ENCODE results near the gene RAI1.
A peak's percentile ranks its signal among the peaks of the same experiment; 100 is the strongest.

The RAI1 gene

DNA sequence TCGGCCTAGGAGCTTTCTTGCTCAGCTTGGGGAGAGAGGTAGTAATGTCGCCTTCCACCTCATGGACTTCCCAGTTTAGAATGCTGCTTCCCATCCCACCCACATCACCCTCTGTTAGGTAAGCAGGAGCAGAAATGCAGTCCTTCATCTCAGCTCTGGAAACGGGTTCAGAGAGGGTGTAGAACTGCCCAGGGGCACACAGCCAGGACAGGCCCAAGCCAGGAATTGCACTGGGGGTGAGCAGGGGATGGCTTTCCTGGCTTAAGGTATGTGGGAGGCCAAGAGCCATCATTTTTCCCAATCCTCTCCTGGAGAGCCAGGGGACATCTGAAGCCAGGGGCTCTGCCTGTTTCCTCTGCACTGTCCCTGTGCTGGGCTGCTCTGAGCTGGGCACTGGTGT lies 33.6 kb downstream of the RAI1 start:
- DNase-seq (ENCODE audit: low read depth), result no peak

DNA sequence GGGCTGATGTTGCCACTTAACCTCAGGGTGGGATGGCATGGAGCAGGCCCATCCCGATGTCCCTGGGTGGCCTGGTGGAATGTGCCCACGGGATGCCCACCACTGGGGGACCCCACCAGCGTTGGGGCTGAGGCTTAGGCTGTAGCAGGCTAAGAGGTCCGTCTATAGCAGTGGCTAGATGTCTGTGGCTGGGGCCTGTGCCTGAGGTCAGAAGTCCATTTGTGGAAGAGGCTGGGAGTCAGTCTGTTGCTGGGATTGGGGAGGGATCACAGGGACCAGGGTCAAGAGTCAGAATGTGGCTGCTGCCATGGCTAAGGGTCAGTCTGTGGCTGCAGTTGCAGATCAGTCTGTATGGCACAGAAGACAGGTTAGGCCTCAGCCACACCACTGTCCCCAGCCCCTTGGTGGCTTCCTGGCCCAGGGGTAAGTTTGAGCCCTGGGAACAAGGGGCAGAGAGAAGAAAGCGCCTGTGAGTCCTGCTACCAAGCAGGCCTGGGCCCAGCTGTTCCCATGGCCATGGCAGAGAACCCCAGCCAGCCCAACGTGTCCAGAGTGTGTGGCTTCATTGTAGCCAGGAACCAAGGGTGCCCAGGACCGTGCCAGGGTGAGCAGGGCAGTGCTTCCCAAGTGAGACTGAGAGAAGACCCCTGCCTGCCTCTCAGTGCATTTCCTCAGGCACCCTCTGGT lies 35.7 kb downstream of the RAI1 start:
- DNase-seq (ENCODE audit: low read depth), result no peak

DNA sequence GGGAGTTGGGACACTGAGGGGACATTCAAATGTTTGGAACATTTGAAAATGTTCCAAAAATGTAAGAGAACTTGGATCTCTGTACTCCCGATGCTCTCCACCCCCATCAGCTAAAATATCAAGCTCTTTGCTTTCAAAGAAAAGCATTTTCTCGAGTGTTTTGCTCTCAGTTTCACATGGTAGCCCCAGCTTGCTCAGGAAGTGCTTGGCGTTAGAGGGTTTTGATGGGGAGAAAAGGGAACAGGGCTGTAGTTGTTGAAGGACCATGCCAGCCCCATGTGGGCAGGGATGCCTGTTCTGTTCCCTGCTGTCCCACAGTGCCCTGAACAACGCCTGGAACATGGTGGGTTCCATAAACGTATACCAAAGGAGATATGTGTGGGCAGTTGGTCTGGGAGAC lies 37.0 kb downstream of the RAI1 start:
- no peak for DNase-seq (ENCODE audit: low read depth)

DNA sequence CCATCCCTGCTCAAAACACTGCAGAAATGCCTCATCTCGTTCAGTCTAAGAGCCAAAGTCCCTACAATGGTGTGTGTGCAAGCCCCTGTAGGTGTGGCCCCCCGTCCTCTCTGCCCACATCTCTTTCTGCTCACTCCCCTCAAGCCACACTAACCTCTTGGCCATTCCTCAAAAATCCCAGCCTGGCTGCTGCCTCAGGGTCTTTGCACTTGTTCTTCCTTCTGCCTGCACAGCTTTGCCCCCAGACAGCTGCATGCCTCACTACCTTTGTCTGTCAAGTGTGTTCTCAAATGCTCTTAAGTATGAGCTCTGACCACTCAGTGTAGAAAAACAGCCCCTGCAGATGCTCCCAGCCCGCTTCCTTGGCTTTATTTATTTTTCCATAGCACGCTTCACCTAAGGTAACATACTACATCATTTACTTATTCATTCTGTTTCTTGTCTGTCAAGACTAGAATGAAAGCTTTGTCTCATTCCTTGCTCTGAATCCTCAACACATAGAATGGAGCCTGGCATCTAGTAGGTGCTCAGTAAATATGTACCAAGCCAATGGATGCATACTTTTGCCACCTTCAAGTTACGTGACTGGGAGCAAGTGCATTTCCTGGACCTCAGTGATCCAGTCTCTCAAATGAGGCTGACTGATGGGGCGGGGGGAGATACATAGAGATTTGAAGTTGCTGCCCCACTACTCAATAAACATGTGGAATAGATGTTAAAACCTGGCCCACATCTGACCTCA lies 38.1 kb downstream of the RAI1 start:
- no peak for DNase-seq (ENCODE audit: low read depth)

DNA sequence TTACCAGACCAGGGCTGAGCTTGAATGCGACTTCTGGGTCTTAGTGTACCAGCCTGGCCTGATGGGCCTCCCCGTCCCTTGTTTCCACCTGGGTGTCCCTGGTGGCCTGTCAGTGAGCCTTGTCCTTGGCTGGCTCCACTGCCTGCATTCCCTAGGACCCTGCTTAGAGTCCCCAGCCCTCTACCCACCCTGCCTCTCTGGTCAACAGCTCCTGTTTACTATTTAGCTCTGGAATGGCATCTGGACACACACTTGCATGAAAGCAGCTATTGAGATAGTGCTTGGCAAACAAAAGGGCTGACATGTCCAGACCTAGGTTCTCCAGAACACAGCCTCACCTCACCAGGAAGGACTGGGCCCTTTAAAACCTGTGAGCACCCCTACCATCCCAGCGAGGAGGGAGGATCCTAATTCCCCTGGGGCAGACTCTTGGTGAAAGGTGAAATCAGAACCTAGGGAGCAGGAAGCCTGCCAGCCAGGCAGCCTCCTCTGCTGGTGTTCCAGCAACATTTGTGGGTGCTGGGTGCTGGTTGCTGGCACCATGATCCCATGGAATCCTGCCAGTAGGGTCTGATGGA lies 38.8 kb downstream of the RAI1 start:
- no peak for DNase-seq (ENCODE audit: low read depth)

DNA sequence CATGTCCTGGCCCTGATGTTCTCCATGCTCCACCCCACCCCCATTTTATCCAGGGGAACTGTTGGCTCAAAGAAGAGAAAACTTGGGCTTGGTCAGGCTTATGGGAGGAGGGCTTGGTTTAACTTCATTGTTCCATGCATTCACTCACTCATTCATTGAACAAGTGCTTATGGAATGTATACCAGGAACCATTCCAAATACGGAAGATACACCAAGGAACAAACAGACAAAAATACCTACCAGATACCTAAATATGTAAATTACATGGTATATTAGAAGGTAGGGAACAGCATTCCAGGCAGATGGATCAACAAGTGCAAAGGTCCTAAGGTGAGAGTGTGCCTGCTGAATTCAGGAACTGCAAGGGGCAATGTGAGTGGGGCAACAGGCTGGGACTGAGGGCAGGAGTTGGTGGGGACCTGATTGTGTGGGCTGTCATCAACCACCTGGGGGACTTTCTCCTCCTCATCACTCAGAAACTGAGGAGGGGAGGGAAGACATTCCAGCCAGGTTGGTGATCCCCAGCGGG lies 39.9 kb downstream of the RAI1 start:
- no peak for DNase-seq (ENCODE audit: low read depth)

DNA sequence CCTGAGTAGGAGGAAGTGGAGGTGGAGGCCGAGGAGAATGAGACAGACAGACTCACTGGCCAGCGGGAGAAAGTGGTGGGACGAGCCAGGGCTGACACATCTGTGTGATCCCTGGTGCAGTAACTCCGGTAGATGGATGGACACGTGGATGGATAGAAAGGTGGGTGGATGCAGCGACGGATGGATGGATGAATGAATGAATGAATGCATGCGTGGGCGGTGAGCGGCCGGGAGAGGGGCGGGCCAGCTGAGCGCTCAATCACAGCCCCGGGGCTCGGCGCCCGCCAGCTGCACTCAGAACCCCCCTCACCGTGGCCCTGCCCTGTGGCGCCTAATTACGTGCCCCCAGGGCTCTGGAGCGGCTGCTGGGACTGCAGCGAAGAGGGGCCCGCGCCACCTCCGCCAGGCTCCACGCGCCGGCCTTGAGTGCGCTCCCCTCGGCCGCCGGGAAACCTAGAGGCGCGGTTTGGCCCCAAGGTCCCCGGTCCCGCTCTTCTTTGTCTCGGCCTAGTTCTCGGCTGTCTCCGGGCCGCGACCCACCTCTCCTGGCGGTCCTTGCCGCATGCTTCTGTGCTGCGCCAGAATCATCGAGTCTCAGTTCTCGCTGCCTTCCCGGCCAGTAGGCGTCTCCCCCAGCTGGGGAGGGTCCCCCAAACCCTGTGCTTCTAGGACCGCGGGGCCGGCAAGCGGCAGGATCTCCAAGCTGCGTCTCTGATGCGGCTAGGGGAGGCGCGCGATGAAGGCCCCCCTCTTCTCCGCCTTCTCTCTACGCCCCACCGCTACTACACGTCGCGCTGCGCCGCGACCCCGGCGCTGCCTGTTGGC lies 41.0 kb downstream of the RAI1 start:
- DNase-seq (ENCODE audit: low read depth), result no peak

DNA sequence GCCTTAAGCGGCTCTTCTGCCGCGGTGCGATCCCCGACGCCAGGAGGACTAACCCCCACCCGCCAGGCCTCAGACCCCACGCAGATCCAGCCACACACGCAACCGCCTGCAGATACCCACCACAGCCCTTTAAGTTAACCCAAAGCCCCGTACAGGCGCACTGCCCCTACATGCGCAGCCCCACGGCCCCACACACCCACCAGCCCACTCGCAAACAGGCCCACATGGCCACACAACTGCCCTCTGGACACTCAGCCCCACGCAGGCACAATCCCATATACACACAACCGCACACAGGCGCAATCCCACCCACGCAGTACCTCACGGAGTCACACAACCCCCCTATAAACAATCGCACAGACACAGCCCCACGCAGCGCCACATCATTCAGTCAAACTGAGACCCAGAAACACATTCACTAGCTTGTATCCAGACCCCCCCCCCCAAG lies 41.7 kb downstream of the RAI1 start:
- no peak for DNase-seq (ENCODE audit: low read depth)

DNA sequence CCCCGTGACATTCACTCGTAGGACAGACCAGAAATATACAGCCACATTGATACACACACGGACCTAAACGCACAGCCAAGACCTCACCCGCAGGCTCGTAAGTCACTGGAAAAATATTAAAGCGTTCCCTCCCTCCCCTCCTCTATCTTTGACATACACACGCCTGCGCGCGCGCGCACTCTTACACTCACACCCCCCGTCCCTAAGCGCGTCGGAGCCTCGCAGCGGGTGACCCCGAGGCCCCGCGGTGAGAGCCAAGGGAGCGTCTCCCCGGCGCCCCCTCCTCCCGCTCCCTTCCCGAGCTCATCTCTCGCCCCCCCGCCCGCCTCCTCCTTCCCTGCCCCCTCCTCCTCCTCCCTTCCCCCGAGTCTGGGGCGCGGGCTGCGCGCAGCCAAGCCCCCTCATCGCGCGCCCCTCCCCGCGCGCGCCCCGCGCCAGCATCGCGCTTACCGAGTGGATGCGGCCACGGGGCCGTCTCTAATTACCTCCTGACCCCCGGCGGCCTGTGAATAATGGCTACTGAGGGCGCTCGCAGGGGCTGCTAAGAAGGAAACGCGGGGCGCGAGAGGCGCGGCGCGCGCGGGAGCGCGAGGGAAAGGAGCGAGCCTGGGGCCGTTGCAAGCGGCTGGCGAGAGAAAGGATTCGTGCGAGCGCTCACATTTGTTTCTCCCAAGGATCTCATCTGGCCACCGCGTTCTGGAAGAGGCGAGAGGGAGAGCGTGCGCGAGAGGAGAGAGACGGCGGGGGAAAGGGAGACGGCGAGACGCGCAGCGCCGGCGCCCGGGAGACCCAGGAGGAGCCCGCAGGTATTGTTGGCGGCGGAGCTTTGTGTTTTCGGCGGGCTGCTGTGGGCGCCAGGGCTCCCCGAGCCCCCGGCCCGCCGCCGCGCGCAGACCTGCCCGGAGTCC lies 42.4 kb downstream of the RAI1 start:
- no peak for DNase-seq (ENCODE audit: low read depth)

DNA sequence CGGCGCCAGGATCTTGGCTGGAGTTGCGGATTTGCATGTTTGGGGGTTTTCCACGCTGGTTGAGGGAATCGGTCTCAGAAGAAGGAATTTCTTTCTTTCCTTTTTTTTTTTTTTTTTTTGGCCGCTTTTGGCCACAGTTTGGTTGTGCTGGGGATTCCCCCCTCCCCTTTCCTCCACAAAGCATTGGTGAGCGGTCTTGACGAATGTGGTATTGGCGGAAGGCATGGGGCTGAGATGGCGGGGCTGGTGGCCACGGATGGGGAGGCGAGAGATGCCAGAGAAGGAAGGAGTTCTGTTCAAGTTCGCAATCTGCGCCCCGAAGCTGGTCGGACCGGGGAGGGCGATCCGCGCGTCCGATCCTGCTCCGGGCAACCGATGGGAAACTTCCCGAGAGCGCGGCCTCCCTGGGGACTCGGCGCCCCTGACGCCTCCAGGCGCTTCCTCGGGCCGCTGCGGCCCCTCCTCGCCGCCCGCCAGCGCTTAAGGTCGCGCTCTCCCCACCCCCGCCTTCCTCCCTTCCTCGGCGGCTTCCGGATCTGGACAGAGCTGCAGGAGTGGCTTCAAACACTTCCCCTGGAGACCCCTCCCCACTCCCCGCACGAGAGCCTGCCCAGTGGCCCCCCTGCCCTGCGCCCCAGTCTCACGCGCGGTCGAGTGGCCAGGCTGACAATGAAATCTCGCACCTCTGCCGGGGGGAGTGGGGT lies 43.2 kb downstream of the RAI1 start:
- DNase-seq (ENCODE audit: low read depth), result no peak

DNA sequence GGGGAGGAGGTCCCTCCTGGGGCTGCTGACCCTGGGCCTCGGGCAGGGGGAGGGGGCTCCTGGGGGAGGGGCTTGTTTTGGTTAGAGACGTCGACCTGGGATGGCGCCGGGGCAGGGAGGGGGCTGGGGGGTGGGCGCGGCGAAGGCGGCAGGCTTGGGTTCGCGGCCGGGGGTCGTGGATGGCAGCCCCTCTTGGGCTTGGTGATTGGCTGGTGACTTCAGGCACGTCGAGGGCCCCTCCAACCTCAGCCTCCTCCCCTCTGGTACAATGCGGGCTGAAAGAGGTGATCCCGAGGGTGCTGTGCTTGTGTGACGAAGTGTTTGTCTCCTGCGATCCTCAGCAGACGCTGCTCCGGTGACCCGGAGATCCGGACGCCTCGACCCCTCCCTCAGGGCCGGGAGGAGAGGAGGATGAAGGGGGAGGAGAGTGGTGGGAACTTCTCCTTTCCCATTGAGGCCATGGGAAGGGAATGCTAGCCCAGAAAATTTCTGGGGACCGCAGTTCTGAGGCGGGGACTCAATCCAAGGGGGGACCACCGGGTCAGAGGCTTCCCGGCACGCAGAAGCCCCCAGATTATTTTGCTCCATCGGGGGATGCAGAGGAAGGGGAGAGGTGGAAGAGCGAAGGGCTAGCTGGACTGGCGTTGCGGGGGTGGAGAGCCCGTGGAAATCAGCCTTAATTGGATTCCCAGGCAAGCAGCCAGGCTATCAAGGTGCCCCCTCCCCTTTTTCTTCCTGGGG lies 43.9 kb downstream of the RAI1 start:
- DNase-seq (ENCODE audit: low read depth), result no peak

DNA sequence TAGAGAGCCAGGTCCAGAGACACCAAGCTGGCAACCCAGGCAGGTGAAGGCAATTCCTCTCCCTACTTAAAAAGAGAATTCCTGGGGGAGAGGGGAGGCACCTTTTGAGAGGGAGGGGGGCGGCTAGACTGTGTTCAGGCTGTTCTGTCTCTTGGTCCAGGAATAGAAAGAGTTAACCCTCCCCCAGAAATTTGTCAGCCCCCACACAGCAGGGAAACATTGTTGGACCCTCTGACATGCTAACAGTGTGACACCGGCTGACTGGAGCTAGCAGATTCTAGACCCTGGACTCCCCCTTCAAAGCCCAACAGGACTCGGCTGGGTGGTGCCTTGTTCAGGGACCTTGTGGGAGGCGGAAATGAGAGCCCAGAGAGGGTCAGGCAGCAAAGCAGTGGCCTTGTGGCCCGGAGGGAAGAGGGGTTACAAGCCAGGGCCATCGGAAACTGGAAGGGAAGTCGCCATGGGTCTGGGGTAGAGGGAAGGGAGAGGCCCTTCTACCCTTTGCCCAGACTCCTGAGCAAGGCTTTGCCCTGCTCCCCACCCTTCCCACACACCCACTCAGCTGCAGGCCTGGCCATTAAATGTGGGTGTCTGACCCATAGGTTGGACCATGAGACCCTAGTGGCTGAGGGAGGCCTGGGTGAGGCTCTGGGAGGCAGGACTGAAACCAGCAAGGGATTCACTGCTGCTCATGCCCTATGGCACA lies 44.6 kb downstream of the RAI1 start:
- DNase-seq (ENCODE audit: low read depth), result no peak

DNA sequence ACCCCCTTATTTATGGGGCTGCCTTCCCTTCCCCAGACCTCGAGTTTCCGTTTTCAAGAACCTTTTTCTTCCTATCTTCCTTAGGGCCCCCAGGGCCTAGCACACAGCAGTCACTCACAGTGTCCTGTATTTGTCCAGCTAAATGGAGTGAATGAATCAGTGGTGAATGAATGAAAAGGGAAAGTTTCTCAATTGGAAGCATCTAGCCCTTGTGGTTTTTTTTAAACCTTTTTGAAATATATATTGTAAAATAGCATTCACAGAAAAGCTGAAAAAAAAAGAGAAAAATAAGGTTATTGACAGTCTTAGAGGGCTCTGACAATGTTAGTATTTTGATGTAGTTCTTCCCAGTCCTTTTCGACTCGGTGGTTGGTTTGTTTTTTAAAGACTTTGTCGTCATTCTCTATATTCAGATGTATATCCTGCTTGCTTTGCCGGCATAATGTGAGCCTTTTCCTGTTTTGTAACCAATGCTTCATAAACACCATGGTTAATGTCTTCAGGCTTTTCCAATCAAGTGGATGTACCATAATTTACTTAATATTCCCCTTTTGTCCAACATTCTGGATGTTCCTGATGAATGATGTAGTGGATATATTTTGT lies 45.3 kb downstream of the RAI1 start:
- DNase-seq (ENCODE audit: low read depth), result no peak

DNA sequence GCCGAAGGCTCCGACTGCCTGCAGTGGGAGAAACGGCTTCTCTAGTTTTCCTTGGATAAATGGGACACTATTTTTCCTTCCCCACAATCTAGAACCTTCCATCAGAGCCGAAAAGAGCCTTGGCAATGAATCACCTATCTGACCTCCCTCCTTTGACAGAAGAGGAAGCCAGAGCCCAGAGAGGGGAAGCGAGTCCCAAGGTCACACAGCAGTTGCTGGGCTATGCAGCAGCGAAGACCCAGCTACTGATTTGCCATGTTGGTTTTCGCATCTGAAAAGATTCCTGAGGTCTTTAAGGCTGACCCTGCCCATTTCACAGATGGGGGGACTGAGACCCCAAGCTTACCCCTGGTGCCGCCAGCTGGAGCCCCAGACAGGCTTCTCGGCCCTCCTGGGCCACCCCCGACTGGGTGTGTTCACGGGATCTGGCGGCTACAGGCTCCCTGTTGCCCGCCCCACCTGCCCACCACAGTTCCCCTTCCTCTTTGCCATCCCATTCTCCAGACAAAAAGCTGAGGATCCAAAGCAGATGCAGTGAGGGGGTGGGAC lies 45.9 kb downstream of the RAI1 start:
- no peak for DNase-seq (ENCODE audit: low read depth)

DNA sequence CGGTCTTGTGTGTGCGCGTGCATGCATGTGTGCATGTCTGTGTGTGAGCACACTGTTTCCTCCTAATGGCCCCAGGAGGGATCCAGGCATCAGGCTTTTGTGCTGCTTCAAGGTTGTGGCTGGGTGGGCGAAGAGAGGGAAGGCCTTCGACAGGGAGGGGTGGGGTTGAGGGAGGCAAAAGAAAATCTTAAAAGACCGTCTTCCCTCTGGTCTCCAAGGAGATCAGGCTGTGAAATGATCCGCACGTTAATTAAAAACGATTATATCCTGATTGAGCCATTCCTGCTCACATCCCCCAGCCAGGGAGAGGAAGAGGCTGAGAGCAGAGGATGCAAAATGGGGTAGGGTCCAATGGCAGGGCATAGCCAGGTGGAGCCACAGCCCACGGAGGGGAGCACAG lies 46.9 kb downstream of the RAI1 start:
- DNase-seq (ENCODE audit: low read depth), result no peak

DNA sequence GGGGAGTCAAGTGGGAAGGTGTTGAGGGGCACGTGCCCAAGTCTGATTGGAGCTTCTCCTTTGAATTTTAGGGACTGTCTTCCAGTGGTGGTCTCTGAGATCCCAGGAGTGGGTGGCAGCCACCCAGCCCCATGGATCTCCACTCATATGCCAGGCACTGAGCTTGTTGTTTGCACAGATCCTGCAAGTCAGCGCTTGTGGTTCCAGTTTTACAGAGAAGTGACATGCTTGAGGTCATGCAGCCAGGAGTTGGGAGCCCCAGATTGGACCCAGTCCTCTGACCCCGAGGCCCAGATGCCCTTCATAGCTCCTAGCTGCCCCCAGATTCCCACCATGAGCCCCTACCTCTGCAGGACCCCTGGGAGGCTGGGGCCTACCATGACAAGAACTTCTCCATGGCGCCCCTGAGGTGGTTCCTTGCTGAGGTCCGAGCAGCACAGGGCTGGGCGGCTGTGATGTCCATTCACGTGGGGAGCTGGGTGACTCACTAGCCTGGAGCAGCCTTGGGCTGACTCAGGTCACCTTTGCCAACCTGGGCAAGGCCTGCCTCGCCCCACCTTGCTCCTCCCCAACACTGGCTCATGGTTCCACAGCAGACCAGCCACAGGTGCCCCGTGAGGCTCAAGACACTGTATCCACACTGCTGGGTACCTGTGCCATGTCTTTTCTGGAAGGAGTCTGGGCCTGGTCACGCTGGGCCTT lies 47.4 kb downstream of the RAI1 start:
- DNase-seq (ENCODE audit: low read depth), result no peak

DNA sequence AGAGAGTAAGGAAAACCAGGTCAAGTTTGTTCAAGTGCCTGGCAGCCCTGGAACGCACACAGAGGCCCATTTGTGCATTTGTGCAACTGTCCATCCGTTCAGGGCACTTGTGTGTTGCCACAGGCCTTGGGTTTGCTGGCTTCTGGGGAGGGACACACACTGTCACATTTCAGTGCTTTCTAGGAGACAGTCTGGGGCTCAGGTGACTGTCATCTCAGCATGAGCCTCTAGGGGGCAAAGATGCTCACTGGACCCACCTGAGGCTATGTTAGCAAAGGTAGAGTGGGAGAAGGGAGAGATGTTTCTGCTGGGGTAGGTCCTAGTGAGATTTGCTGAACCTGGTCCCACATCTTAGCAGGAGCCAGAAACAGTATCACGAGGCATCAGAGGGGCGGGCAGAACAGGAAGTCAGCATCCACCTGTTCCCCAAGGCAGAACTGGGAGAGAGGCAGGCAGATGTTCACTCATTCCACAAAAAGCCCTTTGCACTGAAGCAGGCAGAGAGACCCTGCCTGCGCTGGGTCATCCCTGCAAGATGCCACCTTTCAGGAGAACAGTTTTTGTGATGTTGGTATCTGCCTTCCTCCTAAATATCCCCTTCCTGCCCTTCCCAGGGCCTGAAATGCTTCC lies 48.5 kb downstream of the RAI1 start:
- peak; percentile 8 for DNase-seq (ENCODE audit: low read depth)

Data from activated T-cell treated with anti-CD3 and anti-CD28 coated beads for 24 hours (primary cell).